IMR-90 (cell line): ENCODE measurements around the gene ITGA4. TPM values are rescaled to one million over a fixed set of nuclear protein-coding genes. Genes with fewer than 3 reads are reported as not detected.

Experiments
- ATAC-seq: fragments of 200-7000 bp; cut with Tn5 transposase; 2 replicates; pipeline ENCODE4 v1.9.1; 2020; ENCODE audit warnings: low read depth, mild to moderate bottlenecking, moderate library complexity
- BruUV-seq: library from RNA; stranded (reverse); fragments of 400-500 nt; replicated peaks from 2 replicates; lab custom pipeline; 2021; lab: Mats Ljungman, UMichigan
- CTCF ChIA-PET: fragments of 300-600 bp; formaldehyde crosslinking; extraction: SDS; loops from one replicate; lab custom pipeline; 2021; ENCODE audit warnings: antibody characterized with exemption; lab: Yijun Ruan, JAX
- POLR2A ChIA-PET: fragments of 300-600 bp; sonication (Branson Sonifier 250); formaldehyde crosslinking; loops from one replicate; lab custom pipeline; 2022; ENCODE audit warnings: antibody characterized with exemption; ENCODE audit not compliant: unreplicated experiment; lab: Charles Lee
- DNase-seq: peaks from one replicate; pipeline ENCODE4 v3.0.0; 2013
- H2AFZ ChIP-seq: replicated peaks from 2 replicates; pipeline ENCODE3; 2013; ENCODE audit warnings: low read length, mild to moderate bottlenecking; ENCODE audit not compliant: poor library complexity
- H2AK5ac ChIP-seq: 2 replicates; pipeline ENCODE4 v1.6.1; 2013; ENCODE audit warnings: low read depth, low read length, inconsistent platforms
- H2AK9ac ChIP-seq: replicated peaks from 2 replicates; pipeline ENCODE3; 2013; ENCODE audit warnings: mild to moderate bottlenecking, low read depth, low read length, moderate library complexity; ENCODE audit not compliant: poor library complexity
- H2BK120ac ChIP-seq: 2 replicates; pipeline ENCODE4 v1.6.1; 2013; ENCODE audit warnings: low read depth, low read length, inconsistent platforms
- H2BK15ac ChIP-seq: 3 replicates; pipeline ENCODE4 v1.6.1; 2013; ENCODE audit warnings: low read depth, low read length, inconsistent platforms
- H2BK20ac ChIP-seq: 2 replicates; pipeline ENCODE4 v1.6.1; 2013; ENCODE audit warnings: low read depth, mild to moderate bottlenecking, inconsistent platforms, low read length, moderate library complexity
- H2BK5ac ChIP-seq: 2 replicates; pipeline ENCODE4 v1.6.1; 2013; ENCODE audit warnings: mild to moderate bottlenecking, low read depth, low read length, inconsistent platforms; ENCODE audit not compliant: poor library complexity, severe bottlenecking
- H3K14ac ChIP-seq: replicated peaks from 2 replicates; pipeline ENCODE4 v1.6.1; 2013; ENCODE audit warnings: low read depth, low read length, inconsistent platforms
- H3K18ac ChIP-seq: 2 replicates; pipeline ENCODE4 v1.6.1; 2013; ENCODE audit warnings: low read depth, low read length, control low read depth
- H3K23ac ChIP-seq: 2 replicates; pipeline ENCODE4 v1.6.1; 2013; ENCODE audit warnings: low read depth, low read length, inconsistent platforms
- H3K27ac ChIP-seq: 2 replicates; pipeline ENCODE4 v1.5.1; 2013; ENCODE audit warnings: mild to moderate bottlenecking, control low read depth, low read length; ENCODE audit not compliant: insufficient read depth
- H3K27me3 ChIP-seq: 2 replicates; pipeline ENCODE4 v1.6.1; 2013; ENCODE audit warnings: low read length; ENCODE audit not compliant: control insufficient read depth, insufficient read depth
- H3K36me3 ChIP-seq: 2 replicates; pipeline ENCODE4 v1.6.1; 2013; ENCODE audit warnings: low read length, mixed read lengths; ENCODE audit not compliant: control insufficient read depth, insufficient read depth
- H3K4ac ChIP-seq: 2 replicates; pipeline ENCODE4 v1.6.1; 2013; ENCODE audit warnings: low read depth, low read length, inconsistent platforms
- H3K4me1 ChIP-seq: 2 replicates; pipeline ENCODE4 v1.6.1; 2013; ENCODE audit warnings: low read length, mixed read lengths; ENCODE audit not compliant: control insufficient read depth, insufficient read depth
- H3K4me2 ChIP-seq: 2 replicates; pipeline ENCODE4 v1.6.1; 2013; ENCODE audit warnings: low read depth, mild to moderate bottlenecking, control low read depth, low read length, moderate library complexity
- H3K4me3 ChIP-seq: 2 replicates; pipeline ENCODE4 v1.5.1; 2013; ENCODE audit warnings: low read depth, mild to moderate bottlenecking, control low read depth, low read length, moderate library complexity; ENCODE audit not compliant: insufficient read depth
- H3K56ac ChIP-seq: 2 replicates; pipeline ENCODE4 v1.6.1; 2013; ENCODE audit warnings: low read length, inconsistent platforms; ENCODE audit not compliant: insufficient read depth; ENCODE audit errors: extremely low read depth
- H3K79me1 ChIP-seq, 2 experiments: 2 replicates each; pipeline ENCODE4 v1.6.1; 2013; ENCODE audit warnings: low read length in 2 of 2, inconsistent platforms in 1 of 2, low read depth in 1 of 2
- H3K9ac ChIP-seq: 2 replicates; pipeline ENCODE4 v1.6.1; 2013; ENCODE audit warnings: low read depth, low read length, control low read depth
- H3K9me1 ChIP-seq: 2 replicates; pipeline ENCODE4 v1.6.1; 2013; ENCODE audit warnings: low read length, inconsistent platforms; ENCODE audit not compliant: insufficient read depth
- H3K9me3 ChIP-seq: 2 replicates; pipeline ENCODE4 v1.6.1; 2013; ENCODE audit warnings: low read length; ENCODE audit not compliant: control insufficient read depth, insufficient read depth
- H4K20me1 ChIP-seq: 2 replicates; pipeline ENCODE4 v1.6.1; 2013; ENCODE audit warnings: low read length, inconsistent platforms; ENCODE audit not compliant: insufficient read depth
- H4K5ac ChIP-seq: 2 replicates; pipeline ENCODE4 v1.6.1; 2013; ENCODE audit warnings: mild to moderate bottlenecking, low read depth, low read length, control low read depth
- H4K8ac ChIP-seq, 2 experiments: 2 replicates each; pipeline ENCODE4 v1.6.1; 2013; ENCODE audit warnings: low read depth in 2 of 2, low read length in 2 of 2, control low read depth in 1 of 2, inconsistent platforms in 1 of 2
- H4K91ac ChIP-seq: 2 replicates; pipeline ENCODE4 v1.6.1; 2013; ENCODE audit warnings: low read depth, low read length, inconsistent platforms; ENCODE audit not compliant: insufficient read depth
- CEBPB ChIP-seq: IDR thresholded peaks from 2 replicates; pipeline ENCODE4 v1.6.1; 2012; ENCODE audit warnings: low read depth, low read length, improper control_type of control experiment
- ELK1 ChIP-seq: fragments of 150-350 bp; IDR thresholded peaks from 2 replicates; pipeline ENCODE4 v1.6.1; 2016; ENCODE audit warnings: low read depth, mild to moderate bottlenecking, low read length, moderate library complexity, borderline replicate concordance
- FOS ChIP-seq: fragments of 150-350 bp; IDR thresholded peaks from 2 replicates; pipeline ENCODE4 v1.6.1; 2016; ENCODE audit warnings: low read depth, low read length
- MXI1 ChIP-seq: IDR thresholded peaks from 2 replicates; pipeline ENCODE4 v1.6.1; 2012; ENCODE audit warnings: low read depth, mild to moderate bottlenecking, low read length, moderate library complexity, borderline replicate concordance
- POLR2A ChIP-seq: IDR thresholded peaks from 2 replicates; pipeline ENCODE4 v1.6.1; 2012; ENCODE audit warnings: mild to moderate bottlenecking, low read depth, low read length
- whole genome bisulfite sequencing, 2 experiments: methylation state at CpG; one replicate each; pipeline versions ENCODE4 v1.1.5 to v1.1.7; 2013; ENCODE audit warnings: missing lambda C conversion rate in 2 of 2; ENCODE audit not compliant: insufficient read length in 1 of 2; ENCODE audit errors: extremely low coverage in 2 of 2; 5-methylcytosine and 5-hydroxymethylcytosine counted together
- dilution Hi-C: fragments of 300-500 bp; cut with HindIII; formaldehyde crosslinking; loops from one replicate; pipeline ENCODE4 v1.14.3; 2018; ENCODE audit warnings: low sequenced_read_pairs; ENCODE audit not compliant: unreplicated experiment
- in situ Hi-C: fragments of 300-500 bp; cut with MboI; formaldehyde crosslinking; loops from 3 replicates; pipeline ENCODE4 v1.14.3; 2019; ENCODE audit warnings: low sequenced_read_pairs, inconsistent platforms, mixed read lengths
- intact Hi-C: fragments of 100-400 bp; cut with micrococcal nuclease; formaldehyde crosslinking; loops from 2 replicates; pipeline ENCODE4 v1.10.0; 2022
- polyA plus RNA-seq, 3 experiments: library from polyadenylated mRNA; depleted of rRNA; stranded (reverse); fragments of >200 nt; gene quantifications; 2 replicates each; pipeline ENCODE4 v1.2.3, GENCODE V29; 2012; ENCODE audit warnings: low replicate concordance in 1 of 3
- total RNA-seq: library from RNA; depleted of rRNA; stranded (reverse); fragments of >200 nt; gene quantifications from 2 replicates; pipeline ENCODE4 v1.2.3, GENCODE V29; 2012

Gene ITGA4
- total and polyA plus RNA-seq, 2 of the 4 experiments (the other 2 are of a cell fraction) = 6.9 to 13.6 TPM

- Histone ChIP-seq H3K79me1 (no peaks in the 10 kb centered on the region), H3K23ac (no peak overlapping the region), H3K9ac (no peak overlapping the region), H2BK20ac (no peak overlapping the region), H4K5ac (no peak overlapping the region), H3K4ac (no peak overlapping the region), H3K14ac (no peak overlapping the region), H3K9me1 (no peaks in the 10 kb centered on the region; the same call in 1 of the 2 replicates), H2BK120ac (no peak overlapping the region), H2AK9ac (no peak overlapping the region), H3K4me3 (no peak overlapping the region), H2BK15ac (no peak overlapping the region), H4K91ac (no peak overlapping the region), H2BK5ac (no peak overlapping the region), H4K8ac (no peak overlapping the region), H3K27ac (no peak overlapping the region), H3K4me2 (no peak overlapping the region), H3K27me3 (no peaks in the 10 kb centered on the region), H3K18ac (no peak overlapping the region), H3K36me3 (no peaks in the 10 kb centered on the region), H2AFZ (no peak overlapping the region), H3K56ac (no peak overlapping the region), H4K20me1 (no peaks in the 10 kb centered on the region), H2AK5ac (no peak overlapping the region), H3K9me3 (no peaks in the 10 kb centered on the region), H3K4me1 (no peaks in the 10 kb centered on the region)
- in situ Hi-C loops (no loop called here), dilution Hi-C loops (no loop called here), intact Hi-C loops (no loop called here)
- no CpG with 5 or more reads among the region's 1 CpG for WGBS, 2 experiments
- POLR2A ChIA-PET = no interaction called here
- DNase-seq (no peak), ATAC-seq (no peak)
- no peak for TF ChIP-seq POLR2A
- TF ChIP-seq CEBPB = no peak
- TF ChIP-seq FOS = no peak
- TF ChIP-seq ELK1 = no peak
- TF ChIP-seq MXI1 = no peak
- CTCF ChIA-PET = no interaction called here
- no TSS peak for BruUV-seq
Observed at GRCh38 chr2:181483876-181484275, 26.7 kb downstream of the ITGA4 start.
